ENCODE measurements around the gene IL18RAP.
A peak's percentile ranks its signal among the peaks of the same experiment; 100 is the strongest.

The IL18RAP gene

GRCh38 chr2:102423368-102423767 lies 408 bp downstream of the IL18RAP start:
- DNase-seq (ENCODE audit: low read depth in 2 of 2), result no peak

- no peak for DNase-seq (ENCODE audit: low read depth in 2 of 2)
These were observed 1.8 kb downstream of the IL18RAP start for GRCh38 chr2:102424754-102425153.

- no peak for DNase-seq (ENCODE audit: low read depth in 2 of 2)
These were observed 2.6 kb downstream of the IL18RAP start for GRCh38 chr2:102425441-102426132.

GRCh38 chr2:102427249-102427648 lies 4.3 kb downstream of the IL18RAP start:
- DNase-seq (ENCODE audit: low read depth in 2 of 2), result no peak

DNA sequence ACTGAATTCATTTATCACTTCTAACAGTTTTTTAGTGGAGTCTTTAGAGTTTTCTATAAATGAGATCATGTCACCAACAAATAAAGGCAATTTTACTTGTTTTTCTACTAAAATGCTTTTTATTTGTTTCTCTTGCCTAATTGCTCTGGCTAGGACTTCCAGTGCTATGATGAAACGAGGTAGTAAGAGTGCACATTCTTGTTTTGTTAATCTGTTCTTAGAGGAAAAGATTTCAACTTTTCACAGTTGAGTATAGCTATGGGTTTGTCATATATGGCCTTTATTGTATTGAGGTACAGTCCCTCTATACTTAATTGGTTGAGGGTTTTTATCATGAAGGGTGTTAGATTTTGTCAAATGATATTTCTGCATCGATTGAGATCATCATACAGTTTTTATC lies 5.6 kb downstream of the IL18RAP start:
- DNase-seq (ENCODE audit: low read depth in 2 of 2), result no peak

GRCh38 chr2:102432386-102432785 lies 9.4 kb downstream of the IL18RAP start:
- no peak for DNase-seq (ENCODE audit: low read depth in 2 of 2)

DNA sequence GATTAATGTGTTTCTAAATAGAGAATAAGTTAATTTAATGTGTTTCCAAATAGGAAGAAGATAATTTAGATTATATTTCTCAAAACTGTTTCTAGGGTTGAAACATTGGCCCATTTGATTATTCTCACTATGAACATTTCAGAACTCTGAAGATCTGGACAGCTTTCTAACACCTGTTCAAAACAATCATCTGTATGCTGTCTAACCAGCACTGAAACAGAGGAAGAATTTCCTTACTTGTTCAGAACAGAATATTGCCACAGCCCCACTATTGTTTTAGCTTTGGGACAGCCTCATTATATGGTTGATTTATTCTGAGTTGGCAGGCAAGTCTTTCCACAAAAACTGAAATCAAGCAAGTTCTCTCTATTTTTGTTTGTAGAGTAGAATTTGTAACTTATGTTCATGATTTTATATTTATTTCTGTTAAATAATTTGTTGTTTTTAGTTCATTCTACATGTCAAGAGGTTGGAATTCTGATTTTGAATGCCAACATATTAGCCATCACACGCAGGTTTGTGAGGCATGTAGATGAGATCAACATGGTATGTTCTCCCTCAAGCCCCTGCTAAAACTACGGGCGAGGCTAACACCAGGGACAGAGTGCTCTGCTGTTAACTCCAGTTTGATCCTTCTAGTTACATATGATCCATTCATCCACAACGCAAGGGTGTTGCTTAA lies 11.2 kb downstream of the IL18RAP start:
- DNase-seq (ENCODE audit: low read depth in 2 of 2), result no peak

DNA sequence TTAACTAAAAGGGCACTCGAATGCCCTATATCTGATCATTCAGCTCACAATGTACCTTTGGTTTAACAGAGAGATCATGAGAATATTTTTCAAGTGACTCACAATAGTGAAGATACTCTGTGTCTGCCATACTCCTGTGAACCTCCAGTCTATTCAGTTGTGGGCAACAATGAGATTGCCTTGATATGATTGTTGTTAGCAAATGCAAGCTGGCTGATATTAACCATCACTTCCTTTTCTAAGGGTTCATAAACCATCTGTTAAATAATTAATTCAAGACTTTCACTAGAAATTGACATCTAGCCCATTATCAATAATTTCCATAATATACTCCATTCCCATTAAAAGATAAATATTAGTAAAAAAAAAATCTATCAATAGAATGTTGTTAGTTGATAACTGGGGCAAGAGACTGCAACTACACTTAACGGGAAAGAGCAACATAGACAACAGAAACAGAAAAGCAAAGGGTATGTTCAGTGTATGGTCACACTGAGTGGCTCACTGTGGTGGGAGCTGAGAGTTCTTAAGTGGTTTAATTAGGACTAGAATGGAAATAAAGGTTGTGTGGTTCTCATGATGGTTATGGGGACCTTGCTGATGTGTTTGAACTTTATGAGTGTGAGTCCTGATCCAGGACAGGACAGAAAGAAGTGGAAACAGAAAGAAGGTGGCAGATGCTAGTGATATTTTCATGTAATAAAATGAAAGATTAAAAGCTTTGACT lies 11.9 kb downstream of the IL18RAP start:
- no peak for DNase-seq (ENCODE audit: low read depth in 2 of 2)

DNA sequence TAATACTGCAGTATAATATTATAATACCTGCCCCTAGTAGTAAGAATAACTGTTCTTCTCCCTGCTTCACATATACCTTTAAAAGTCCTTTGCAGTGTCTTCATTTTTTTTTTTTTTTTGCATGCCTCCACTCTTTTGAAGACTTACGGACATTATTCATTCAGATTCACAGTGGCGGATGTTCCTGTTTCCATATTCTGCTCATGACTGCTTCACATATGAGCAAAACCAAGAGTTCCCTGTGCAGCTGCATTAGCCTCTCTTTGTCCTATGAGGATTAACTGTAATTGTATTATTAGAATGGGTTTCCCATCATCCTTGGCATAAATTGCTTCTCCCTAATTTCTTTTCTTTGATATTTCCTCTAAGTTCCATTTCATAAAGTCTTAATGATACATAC lies 12.8 kb downstream of the IL18RAP start:
- no peak for DNase-seq (ENCODE audit: low read depth in 2 of 2)

DNA sequence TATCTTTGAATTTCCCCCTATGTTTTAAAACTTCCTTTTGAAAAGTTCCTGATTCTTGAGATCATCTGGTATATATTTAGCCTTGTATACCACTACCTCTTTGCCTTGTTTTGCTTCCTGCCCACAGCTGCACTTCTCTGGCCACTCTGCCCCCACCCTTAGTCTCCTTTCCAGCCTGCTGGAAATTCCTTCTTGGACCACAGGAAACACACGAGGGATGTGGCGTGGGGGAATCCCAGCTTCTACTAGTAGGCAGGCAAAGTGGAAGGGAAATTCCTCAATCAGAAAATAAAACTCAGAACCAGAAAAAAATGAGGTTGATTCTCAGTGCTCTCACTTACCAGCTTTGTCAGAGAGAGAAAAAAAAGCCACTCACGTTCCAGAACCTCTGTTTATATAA lies 13.4 kb downstream of the IL18RAP start:
- DNase-seq (ENCODE audit: low read depth in 2 of 2), result peak; percentile 7 to 18

GRCh38 chr2:102437122-102437521 lies 14.2 kb downstream of the IL18RAP start:
- DNase-seq (ENCODE audit: low read depth in 2 of 2), result no peak

GRCh38 chr2:102438111-102438510 lies 15.2 kb downstream of the IL18RAP start:
- DNase-seq (ENCODE audit: low read depth in 2 of 2), result no peak

DNA sequence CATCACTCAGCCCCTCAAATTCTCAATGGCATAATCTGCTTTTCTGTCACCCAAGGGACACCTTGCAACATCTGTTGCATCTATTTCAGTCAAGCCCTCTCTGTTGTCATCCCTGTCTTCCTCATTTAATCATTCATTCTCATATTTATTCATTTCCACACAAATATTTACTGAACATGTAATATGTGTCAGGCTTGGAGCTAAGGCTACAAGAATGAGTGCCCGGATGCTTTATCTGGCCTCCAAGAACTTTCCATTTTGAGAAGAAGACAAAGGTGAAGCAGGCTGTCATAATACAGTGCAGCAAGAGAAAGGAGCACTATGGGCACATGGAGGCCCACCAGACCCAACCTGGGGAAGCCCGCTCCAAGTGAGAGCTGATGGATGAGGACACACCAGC lies 15.6 kb downstream of the IL18RAP start:
- no peak for DNase-seq (ENCODE audit: low read depth in 2 of 2)

DNA sequence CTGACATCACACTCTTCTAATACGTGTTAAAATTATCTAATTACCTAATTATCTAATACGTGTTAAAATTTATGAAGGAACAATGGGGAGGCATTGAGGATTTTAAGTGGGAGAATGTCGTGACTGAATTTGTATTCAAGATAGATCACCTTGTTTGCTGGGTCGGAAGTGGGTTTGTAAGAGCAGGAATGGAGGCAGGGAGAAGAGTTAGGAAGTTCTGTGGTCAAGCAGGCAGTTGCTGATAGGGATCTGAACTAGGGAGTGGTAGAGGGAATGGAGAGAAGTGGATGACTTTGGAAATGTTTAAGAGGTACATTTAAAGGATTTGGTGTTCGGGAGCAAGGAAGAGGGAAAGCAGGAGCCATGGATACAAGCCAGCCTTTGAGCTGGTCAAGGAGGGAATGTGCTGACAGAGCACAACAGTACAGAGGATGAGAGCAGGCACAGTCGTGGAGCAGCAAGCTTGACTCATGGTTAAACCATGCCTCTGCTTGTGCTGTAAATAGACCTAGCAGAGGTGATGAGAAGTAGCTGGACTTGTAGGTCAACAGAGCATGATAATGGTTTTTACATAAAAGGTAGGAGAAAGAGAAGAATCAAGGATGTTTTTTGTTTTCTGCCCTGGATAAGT lies 16.2 kb downstream of the IL18RAP start:
- DNase-seq (ENCODE audit: low read depth in 2 of 2), result no peak

- peak in 1 of 2 donors; percentile 6 for DNase-seq (ENCODE audit: low read depth in 2 of 2)
These were observed 20.2 kb downstream of the IL18RAP start for GRCh38 chr2:102442967-102443828.

DNA sequence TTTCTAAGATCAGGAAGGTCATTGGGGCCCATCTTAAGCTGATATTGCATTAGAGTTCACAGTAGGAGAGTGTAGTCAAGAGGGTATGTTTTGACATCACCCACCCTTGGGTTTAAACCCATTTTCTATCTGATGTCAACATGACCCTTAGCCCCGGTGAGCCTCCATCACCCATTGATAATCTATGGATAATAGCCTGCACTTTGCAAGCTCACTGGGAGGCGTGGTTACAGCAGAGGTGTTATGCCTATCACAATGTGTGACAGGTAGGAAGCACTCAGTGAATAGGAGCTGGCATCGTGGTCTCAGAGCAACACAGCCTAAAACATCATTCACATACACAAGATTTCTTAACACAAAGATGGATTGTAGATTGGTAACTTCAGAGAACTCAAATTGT lies 21.3 kb downstream of the IL18RAP start:
- no peak for DNase-seq (ENCODE audit: low read depth in 2 of 2)

DNA sequence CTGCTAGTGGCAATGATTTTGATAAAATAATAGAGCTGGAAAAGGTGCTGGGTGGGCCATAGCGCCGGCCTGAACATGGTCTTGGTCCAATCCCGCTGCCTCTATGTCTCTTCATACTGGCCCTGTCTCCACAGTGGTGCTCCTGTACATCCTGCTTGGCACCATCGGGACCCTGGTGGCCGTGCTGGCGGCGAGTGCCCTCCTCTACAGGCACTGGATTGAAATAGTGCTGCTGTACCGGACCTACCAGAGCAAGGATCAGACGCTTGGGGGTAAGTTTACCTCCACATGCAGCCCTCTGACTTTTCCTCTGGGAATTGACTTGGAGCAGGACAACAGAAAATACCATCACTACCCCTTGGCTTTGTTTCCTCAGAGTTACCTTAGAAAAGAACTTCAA lies 24.0 kb downstream of the IL18RAP start:
- DNase-seq (ENCODE audit: low read depth in 2 of 2), result no peak

DNA sequence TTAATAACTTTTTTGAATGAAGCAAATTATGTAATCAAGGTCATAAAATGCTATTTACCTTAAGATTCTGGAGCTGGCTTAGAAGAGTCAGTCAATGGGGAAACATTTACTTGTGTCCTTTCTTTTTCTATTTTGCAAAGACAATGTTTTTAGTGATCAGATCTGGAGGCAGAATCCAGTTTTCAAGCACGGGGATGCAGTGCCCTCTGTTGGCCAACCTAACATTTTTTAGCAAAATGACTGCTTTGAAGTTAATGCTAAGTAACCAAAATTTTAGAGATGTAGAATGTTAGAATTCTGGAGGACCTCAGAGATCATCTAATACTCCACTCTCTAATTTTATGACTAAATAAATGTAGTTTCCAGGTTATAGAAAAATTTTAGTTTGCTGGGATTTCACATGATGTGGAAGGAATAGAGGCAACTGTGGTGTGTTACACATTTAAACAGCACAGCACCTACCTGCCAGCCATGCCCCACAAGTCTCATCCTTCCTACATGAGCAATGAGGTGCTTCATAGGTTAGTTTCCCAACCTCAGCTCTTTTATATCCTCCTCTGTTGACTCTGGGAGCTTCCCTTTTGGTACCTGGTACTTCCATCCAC lies 26.5 kb downstream of the IL18RAP start:
- DNase-seq (ENCODE audit: low read depth in 2 of 2), result peak; percentile 32 to 55

GRCh38 chr2:102451968-102452367 lies 29.0 kb downstream of the IL18RAP start:
- DNase-seq (ENCODE audit: low read depth in 2 of 2), result no peak

- no peak for DNase-seq (ENCODE audit: low read depth in 2 of 2)
These were observed 30.5 kb downstream of the IL18RAP start for GRCh38 chr2:102453501-102453900.

- DNase-seq (ENCODE audit: low read depth in 2 of 2), result no peak
These were observed 32.2 kb downstream of the IL18RAP start for GRCh38 chr2:102455061-102455670.

Data from stimulated activated CD8-positive, alpha-beta memory T cell treated with anti-CD3 and anti-CD28 coated beads, Interleukin-2, amount 100 ng/mL, for 48 hours (primary cell).